Endometrial microvascular endothelial cells (primary cell): Measurements from ENCODE around the gene KIF26B. TPM values are rescaled to one million over a fixed set of nuclear protein-coding genes. Genes with fewer than 3 reads are reported as not detected.

ENCODE experiments used
- in situ Hi-C: cut with HindIII; loops from 2 replicates; pipeline ENCODE4 v1.10.0; 2017; ENCODE audit warnings: low sequenced_read_pairs, low pct_unique_long_range_greater_than_20kb; ENCODE audit errors: inconsistent ontology term
- total RNA-seq: library from RNA; depleted of rRNA; stranded (reverse); fragments of >200 nt; gene quantifications from one replicate; pipeline ENCODE4 v1.2.3, GENCODE V29; 2015; ENCODE audit errors: inconsistent ontology term

KIF26B gene
- total RNA-seq, 1 donor from 2014 or later, result not detected

DNA sequence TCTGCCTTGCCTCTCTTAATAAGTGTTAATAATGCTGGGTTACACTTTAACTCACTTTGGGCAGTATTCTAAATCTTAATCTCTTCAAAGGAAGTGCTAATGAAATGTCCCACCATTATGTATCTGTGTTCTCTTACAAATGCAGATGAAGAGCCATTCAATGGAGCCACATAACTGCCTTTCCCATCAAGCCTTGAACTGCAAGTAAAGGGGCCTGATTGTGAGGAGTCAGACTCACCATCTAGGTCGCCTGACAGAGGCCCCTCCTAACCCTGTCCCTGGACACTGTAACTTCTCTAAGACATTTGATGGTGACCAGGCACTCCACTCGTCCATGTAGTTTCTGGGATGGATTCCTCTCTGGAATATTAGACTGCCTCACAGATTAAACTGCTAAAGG, 329.4 kb downstream of the KIF26B start:
- in situ Hi-C loops, result no loop called here

DNA sequence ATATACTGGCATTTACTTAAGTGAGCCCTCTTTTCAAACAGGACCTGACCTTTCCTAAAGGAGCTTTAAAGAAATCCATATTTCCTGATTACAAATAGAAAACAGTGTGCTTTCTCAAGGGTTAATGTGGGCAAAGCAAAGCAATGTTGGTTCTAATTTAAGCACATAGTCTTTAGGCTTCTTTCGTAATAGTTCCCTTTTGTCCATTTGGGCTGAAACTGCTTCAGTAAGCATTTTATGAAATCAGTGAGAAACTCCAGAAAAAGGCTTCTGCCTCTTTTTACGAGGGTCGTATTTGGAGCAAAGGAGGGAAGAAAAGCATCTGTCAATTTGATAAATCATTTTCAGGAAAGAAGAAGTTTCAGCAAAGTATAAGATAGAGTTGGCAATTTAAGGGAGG, 331.2 kb downstream of the KIF26B start:
- in situ Hi-C loops, result no loop called here

DNA sequence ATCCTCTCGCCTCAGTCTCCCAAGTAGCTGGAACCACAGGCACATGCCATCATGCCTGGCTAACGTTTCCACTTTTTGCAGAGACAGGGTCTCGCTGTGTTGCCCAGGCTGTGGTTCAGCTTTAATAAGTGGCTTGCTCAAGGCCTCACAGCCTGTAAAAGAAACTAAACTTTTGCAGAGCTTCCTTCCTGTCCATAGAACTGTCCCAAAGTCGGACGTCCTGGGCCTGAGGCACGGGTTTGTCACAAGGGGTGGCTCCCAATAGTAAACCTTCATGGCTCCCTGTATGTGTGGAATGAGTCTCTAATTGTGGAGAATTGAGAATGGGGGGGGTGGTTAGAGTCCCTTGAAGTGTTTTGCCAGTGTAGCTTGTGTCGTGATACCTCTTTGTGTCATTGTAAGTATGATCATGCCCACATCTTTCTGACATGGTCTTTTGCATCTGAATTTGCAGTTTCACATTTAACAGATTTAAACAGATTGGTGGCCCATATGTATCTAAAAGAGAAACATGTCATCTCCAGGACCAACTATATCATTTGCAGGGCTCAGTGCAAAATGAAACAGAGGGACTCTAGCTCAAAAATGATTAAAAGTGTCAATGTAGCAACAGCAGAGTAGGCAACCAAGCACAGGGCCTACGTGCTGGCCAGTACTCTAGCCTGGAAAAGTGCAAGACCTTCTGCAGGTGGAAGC, 332.1 kb downstream of the KIF26B start:
- in situ Hi-C loops, result no loop called here

DNA sequence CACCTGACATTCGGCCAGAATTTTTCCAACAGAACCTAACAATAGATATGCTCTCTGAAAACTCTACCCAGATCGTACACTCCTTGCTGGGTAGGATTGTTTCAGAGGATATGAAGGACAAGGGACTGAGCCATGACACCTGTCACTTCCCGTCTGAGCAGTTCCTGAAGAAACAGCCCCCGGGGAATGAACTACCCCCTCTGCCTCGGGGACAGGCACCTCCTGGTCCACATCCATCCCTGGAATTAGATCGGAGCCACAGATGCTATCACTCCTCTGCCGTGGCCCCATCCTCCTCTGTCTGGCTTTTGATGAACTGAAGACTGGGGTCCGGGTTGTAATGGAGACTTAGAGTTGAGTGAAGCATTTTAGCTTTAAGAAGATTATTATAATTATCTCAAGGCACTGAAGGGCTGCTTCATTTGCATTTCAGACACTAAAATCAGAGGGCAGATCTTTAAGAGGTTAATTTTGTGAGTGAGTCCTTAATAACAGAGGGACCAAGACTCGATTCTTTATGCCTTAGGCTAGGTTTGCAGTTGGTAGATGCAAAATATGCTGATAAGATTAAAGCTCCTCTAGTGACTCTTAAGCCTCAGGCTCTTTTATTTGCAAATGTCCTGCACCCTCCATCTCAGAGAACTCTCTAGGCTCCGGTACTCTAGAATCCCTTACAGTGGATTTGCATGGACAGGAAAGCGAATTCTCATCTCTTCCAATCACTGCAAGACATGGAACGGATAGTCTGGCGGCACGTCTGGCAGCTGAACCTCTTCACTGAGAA, 333.8 kb downstream of the KIF26B start:
- in situ Hi-C loops, result no loop called here

DNA sequence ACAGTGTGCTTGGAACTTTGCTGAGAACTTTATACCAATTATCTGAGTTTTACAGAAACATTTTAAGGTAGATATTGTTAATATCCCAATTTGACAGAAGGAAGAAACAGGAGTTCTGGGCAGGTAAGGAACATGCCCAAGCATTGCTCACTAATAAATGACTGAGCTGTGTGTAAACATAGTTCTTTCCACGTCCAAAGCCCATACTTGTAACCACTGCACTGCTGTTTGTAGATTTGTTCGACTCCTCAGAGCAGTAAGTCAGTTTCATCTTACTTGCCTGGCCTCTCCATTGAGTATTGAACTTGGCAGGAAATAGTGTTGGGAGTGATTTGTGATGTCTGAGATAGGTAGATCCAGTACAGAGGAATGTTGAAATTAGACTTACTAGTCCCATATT, 335.1 kb downstream of the KIF26B start:
- in situ Hi-C loops, result no loop called here

DNA sequence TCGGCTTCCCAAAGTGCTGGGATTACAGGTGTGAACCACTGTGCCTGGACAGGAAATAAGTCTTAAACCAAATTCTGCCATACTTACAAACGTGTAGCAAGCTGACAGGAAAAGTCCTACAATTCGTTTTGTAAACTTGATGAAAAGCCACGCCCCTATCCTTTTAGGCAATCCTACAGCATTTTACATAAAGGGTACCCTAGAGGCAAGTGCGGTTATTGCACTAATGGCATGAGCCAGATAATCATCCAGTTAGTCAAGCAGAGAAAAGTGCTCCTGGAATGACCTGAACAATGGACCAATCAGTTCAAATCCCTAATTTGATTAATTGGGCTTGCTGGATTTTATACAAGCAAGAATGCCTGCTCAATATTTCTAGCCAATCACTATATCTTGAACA, 338.2 kb downstream of the KIF26B start:
- in situ Hi-C loops, result no loop called here

DNA sequence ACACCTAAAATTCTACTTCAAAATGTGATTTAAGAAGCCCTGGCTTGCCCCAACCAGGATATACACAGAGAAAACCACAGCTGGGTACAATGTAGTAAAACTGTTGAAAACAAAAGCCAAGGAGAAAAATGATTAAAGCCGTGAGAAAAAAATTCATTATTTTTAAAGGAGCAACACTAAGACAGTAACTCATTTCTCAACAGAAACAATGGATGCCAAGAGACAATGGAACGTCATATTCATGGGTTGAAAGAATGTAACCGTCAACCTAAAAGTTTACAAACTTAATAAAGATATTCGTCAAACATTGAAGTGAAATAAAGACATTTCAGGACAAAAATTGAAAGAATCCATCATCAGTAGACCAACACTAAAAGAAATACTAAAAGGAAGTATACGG, 340.9 kb downstream of the KIF26B start:
- in situ Hi-C loops, result no loop called here

DNA sequence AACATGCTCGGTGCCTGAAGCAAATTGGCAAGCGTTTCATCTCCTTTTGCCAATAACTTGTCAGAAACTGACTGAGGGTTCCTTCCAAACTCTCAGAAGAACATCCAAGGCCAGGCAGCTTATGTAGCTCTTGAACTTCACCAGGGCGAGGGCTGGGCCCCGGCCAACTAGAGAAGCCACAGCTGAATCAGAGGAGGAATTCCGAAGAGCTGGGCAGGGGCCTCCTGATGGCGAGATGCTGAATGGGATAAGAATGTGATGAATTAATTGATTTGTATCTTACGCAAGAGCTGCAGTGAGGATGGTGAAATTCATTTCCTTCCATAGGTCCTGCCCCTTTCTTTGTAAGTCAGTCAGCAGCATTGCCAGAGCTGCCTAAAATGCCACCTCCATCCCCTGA, 345.8 kb downstream of the KIF26B start:
- in situ Hi-C loops, result no loop called here

DNA sequence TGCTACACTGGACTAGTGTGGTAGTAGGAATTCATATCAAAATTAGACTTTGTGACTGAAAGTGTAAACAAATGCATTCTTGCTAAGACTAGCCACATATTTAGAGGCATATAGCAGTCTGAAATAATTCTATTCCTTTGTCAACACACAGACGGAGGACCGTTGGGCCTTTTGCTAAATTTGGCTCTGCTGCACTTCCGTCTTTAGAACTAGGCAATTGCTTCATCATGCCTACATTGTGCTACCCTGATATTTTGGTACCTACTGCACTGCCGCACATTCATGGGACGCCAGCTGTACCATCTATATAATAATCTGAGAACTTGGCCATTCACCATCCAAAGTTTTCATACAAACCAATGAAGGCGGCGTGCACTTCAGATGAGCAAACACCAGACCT, 346.8 kb downstream of the KIF26B start:
- in situ Hi-C loops, result no loop called here

DNA sequence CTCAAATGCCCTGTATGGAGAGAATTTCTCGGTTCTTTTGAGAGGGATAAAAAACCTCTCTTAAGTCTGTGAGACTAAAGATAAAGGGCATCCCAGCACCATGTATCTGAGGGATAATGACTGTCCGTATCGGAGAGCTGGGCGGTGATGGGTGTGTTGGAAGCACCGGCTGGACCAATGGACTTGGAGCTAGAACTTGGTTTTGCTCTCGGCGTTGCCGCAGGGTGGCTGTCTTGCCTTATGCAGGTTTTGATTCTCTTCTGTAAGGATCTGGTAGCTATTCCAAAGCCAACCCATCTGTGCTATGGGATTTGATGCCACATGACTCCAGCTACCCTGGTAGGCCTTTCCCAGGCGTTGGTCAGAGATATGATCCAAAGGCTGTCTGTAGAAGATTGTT, 348.8 kb downstream of the KIF26B start:
- in situ Hi-C loops, result no loop called here

DNA sequence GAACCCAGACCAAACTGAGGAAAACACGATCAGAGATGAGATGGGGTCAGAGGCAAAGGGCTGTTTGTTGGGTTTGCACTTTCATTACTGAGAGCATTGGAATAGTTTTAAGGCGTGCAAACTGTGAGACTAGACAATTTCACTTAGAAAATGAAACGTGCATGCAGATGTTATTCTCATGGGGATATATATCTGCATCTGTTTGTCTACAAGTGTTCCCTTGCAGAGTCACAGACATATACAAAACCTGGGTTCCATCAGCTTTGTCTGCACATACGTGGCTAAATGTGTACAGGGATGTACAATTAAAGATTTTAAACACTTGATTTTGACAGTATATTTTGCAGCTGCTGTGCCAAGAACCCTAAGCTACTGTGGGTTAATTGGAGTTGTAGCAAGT, 355.4 kb downstream of the KIF26B start:
- in situ Hi-C loops, result no loop called here

DNA sequence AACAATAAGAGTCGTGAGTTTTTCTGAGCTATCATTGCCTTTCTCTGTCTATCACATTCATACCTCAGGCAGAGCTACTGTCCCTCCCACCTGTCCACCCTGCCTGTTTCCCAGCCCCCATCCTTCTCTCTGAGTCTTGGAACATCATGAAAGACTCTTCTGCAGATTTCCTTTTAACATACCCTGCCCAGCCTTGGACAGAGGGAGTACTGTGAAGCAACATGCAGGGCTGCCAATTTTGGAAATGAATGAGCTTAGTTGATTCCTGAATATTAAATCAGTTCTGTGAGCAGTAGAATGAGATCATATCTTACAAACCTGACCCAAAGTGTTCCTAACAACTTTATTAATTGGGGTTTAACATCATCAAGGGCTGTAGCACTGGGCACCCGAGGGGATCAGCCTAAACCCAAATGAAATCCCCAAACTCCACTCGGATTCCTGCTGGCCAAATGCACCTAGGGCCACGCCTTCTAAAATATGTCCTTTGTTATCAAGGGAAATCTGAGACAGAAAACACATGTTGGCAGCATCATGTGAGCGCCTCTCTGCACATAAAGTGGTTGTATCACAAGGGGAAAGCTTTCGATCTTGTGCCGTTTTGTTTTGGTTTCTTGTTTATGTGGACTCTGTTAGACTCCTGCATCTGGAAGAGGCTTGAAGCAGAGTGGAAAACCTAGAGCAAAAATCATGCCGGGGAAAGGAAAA, 357.6 kb downstream of the KIF26B start:
- in situ Hi-C loops, result no loop called here

DNA sequence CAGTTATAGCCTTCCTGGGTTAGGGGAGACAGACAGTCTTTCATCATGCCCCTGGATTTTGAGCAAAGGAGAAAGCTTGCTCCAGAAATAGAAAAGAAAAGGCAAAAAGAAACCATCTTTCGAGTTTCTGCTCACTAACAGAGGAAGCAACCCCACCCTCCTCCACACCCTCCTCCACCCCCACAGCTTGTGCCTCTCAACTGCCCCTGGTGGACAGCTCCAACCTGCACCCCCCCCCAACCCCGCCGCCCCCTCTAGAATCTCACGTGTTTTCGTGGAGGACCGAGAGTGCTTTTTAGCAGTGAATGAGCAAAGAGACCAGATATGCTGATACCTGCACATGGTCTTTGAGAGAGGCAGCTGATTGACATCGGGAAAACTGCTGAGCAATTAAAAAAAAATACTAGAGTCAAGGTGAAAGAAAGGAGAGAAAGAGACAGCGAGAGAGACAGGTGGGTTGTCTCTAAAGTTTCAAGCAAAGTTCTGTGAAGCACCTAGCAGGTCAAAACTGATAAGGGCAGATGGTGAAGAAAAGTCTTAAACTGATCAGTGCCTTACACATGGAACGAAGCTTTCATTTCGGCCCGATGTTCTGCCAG, 358.3 kb downstream of the KIF26B start:
- in situ Hi-C loops, result no loop called here

DNA sequence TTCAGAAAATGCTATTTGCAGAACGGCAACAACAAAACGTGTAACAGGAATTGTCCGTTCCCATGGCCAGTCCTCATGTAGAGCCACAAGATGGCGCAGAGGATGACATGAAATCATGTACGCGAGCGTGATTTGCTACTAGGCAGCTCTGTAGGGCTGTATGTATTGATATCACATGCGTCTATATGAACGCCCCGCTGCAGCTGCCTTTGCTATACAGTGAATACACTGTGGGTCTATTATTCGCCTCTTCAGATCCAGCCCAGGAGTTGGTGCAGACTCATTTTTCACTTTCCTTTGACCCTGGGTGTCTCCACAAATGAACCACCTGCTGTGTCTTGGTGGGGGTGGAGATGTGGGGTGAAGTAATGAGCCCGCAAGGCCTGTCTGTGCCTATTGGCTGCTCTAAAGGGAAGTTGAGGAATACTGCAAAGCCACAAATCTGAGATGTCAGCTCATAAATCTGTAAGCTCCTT, 361.5 kb downstream of the KIF26B start:
- in situ Hi-C loops, result no loop called here

DNA sequence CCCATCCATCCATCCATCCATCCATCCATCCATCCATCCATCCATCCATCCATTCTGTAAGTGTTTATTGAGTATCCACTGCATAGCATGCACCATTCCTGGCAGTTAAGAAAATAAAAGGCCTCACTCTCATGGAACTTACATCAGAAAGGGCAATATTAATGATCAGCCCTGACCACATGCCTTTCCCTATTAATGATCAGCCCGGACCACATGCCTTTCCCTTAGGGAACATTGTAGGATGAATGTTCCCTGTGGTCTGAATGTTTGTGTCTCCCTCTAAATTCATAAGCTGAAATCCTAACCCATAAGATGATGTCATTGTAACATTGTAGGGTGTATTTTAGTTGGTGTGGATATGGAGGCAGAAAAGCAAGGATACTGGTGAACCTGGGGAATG, 365.8 kb downstream of the KIF26B start:
- in situ Hi-C loops, result no loop called here

DNA sequence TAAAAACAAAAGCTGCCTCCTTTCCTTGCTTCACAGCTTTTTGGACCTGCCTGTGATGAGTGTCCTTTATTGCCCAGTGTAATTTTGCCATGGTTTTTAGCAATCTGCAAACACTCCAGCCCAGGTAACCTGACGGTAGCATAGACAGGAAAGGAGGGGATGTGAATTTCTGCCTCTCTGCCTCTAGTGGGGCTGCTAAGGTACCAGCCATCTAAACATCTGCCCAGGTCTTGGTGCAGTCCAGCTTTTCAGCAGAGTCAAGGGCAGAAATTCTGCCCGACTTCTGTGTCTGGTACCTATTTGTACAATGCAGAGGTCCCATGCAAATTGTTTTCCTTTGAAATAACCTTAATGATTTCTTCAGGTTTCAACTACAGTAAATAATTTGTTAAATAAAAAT, 371.4 kb downstream of the KIF26B start:
- in situ Hi-C loops, result no loop called here

DNA sequence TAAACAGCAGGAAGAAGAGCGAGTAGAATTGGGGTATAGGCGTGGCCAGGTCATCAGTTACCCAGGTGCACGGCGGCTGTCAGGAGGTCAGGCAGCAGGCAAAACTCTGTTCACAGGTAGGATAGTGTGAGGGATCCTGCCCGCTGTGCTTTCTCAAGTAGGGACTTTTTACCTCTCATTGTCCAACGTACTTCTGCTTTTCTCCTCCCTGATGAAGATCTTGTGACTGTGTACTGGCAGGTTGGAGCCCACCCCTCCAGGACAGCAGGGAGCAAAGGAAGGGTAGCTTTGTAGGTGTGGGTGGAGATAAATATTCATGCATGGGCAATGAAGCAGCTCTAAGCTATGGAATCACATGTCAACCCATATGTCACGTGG, 373.5 kb downstream of the KIF26B start:
- in situ Hi-C loops, result no loop called here

DNA sequence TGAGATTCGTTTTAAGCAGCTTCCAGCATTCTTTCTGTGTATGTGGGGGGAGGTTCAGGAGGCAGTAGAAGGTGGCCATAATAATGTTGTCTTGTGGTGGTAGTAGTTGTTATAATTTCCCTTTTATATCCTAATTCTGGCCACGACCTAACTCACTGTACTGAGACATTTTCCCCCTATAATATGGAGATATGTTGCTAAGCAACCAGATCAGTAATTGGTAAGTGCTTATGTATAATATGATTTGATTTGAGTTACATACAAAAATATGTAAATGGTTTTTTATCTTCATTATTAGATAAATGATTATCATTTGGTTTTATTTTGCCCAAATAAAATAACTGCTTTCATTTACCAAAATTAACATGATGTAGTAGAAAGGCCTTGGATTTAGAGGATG, 376.2 kb downstream of the KIF26B start:
- in situ Hi-C loops, result no loop called here

DNA sequence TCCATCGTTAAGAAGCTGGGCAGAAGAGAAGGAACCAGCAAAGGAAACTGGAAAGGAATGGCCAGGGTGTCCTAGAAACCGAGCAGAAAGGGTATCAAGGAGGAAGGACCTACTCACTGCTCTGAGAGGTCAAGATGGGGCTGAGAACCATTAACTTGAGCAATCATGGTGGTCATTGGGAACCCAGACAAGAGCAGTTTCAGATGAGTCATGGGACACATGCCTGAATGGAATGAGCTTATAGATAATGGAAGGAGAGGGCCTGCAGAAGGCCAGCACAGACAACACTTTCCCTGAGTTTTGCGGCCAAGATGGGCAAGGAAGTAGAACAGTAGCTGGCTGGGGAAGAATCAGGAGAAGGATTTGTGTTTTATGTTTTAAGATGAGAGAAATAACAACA, 383.2 kb downstream of the KIF26B start:
- in situ Hi-C loops, result no loop called here

DNA sequence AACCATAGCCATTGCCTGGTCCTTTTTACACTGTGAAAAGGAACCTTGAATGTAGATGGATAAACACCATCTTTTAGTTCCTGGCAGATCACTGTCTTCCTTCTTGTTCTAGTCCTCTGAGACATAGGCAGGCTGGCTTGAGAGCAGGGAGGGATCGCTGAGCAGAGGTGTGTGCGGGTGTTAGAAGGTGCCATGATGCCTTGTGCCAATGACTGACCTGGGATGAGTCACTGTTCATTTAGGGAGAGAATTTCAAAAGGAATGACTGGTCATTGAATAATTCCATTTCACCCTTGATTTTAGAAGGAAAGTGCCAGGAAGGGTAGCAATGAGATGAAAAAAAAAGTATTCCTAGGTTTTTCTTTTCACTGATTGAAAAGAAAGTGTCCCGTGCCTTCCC, 383.9 kb downstream of the KIF26B start:
- in situ Hi-C loops, result no loop called here
